IMR-90 (cell line): ENCODE data around the gene GALNT16.

Source experiments
- CTCF ChIP-seq: conservative IDR thresholded peaks from 2 replicates; pipeline ENCODE4 v1.5.1; 2012; ENCODE audit warnings: mild to moderate bottlenecking, low read depth, low read length, improper control_type of control experiment
- POLR2A ChIP-seq: IDR thresholded peaks from 2 replicates; pipeline ENCODE4 v1.6.1; 2012; ENCODE audit warnings: mild to moderate bottlenecking, low read depth, low read length
- RAD21 ChIP-seq: IDR thresholded peaks from 2 replicates; pipeline ENCODE4 v1.6.1; 2012; ENCODE audit warnings: low read length, improper control_type of control experiment
- RCOR1 ChIP-seq: IDR thresholded peaks from 2 replicates; pipeline ENCODE4 v1.6.1; 2012; ENCODE audit warnings: mild to moderate bottlenecking, low read length, improper control_type of control experiment; ENCODE audit not compliant: insufficient replicate concordance

- TF ChIP-seq POLR2A: no peak
- no peak for TF ChIP-seq RAD21
- no peak for TF ChIP-seq CTCF
- TF ChIP-seq RCOR1: no peak
These were observed 25.9 kb upstream of the GALNT16 start for GRCh38 chr14:69234106-69234505.
